Neural cell (in vitro differentiated cells): ENCODE results near the gene CDH4. TPM values are rescaled to one million over a fixed set of nuclear protein-coding genes. Genes with fewer than 3 reads are reported as not detected.

ENCODE experiments used
- H2AFZ ChIP-seq: fragments of 200-600, 300-800 bp; sonication (generic), shearing (Covaris generic); 2 replicates; pipeline ENCODE4 v1.6.0; 2014; ENCODE audit warnings: low read depth, mild to moderate bottlenecking, antibody characterized with exemption, low read length, moderate library complexity
- H3F3A ChIP-seq: fragments of 200-600 bp; shearing (Covaris generic); 2 replicates; pipeline ENCODE4 v1.6.1; 2016; ENCODE audit warnings: mild to moderate bottlenecking, moderate library complexity, mixed read lengths, antibody characterized with exemption, low read length; ENCODE audit not compliant: insufficient read depth, poor library complexity, severe bottlenecking
- H3K27ac ChIP-seq: fragments of 200-600, 300-800 bp; sonication (generic), shearing (Covaris generic); 2 replicates; pipeline ENCODE4 v1.5.1; 2014; ENCODE audit warnings: mild to moderate bottlenecking, low read length, moderate library complexity
- H3K27me3 ChIP-seq: fragments of 300-800, 200-600 bp; sonication (generic), shearing (Covaris generic); 2 replicates; pipeline ENCODE4 v1.6.0; 2014; ENCODE audit warnings: mild to moderate bottlenecking, low read depth, low read length, moderate library complexity; ENCODE audit not compliant: insufficient read depth
- H3K36me3 ChIP-seq: fragments of 300-800, 200-600 bp; sonication (generic), shearing (Covaris generic); 2 replicates; pipeline ENCODE4 v1.5.1; 2014; ENCODE audit warnings: mild to moderate bottlenecking, antibody characterized with exemption, low read length, moderate library complexity; ENCODE audit not compliant: insufficient read depth
- H3K4me2 ChIP-seq: fragments of 300-800, 200-600 bp; sonication (generic), shearing (Covaris generic); 2 replicates; pipeline ENCODE4 v1.6.0; 2014; ENCODE audit warnings: mild to moderate bottlenecking, low read length
- H3K4me3 ChIP-seq: fragments of 300-800, 200-600 bp; sonication (generic), shearing (Covaris generic); 2 replicates; pipeline ENCODE4 v1.5.1; 2014; ENCODE audit warnings: mild to moderate bottlenecking, low read length, moderate library complexity
- H3K79me2 ChIP-seq: fragments of 200-600 bp; shearing (Covaris generic); replicated peaks from 2 replicates; pipeline ENCODE4 v1.6.0; 2014; ENCODE audit warnings: mild to moderate bottlenecking, low read length, moderate library complexity; ENCODE audit not compliant: insufficient read depth
- H3K9ac ChIP-seq: fragments of 300-800, 200-600 bp; sonication (generic), shearing (Covaris generic); 2 replicates; pipeline ENCODE4 v1.6.1; 2016; ENCODE audit warnings: mild to moderate bottlenecking, low read length, mixed read lengths
- H3K9me2 ChIP-seq: fragments of 200-600 bp; shearing (Covaris generic); 2 replicates; pipeline ENCODE4 v1.6.1; 2016; ENCODE audit warnings: mild to moderate bottlenecking, low read length, mixed read lengths; ENCODE audit not compliant: insufficient read depth
- H3K9me3 ChIP-seq: fragments of 200-600, 300-800 bp; sonication (generic), shearing (Covaris generic); 2 replicates; pipeline ENCODE4 v1.6.1; 2016; ENCODE audit warnings: mild to moderate bottlenecking, mixed run types, low read length, moderate library complexity, mixed read lengths
- H4K20me1 ChIP-seq: fragments of 200-600 bp; shearing (Covaris generic); 2 replicates; pipeline ENCODE4 v1.6.1; 2016; ENCODE audit warnings: mild to moderate bottlenecking, mixed run types; ENCODE audit not compliant: insufficient read depth
- CTCF ChIP-seq: fragments of 450-650 bp; IDR thresholded peaks from 2 replicates; pipeline ENCODE4 v1.5.1; 2014; ENCODE audit warnings: antibody characterized with exemption, mild to moderate bottlenecking, moderate library complexity; ENCODE audit not compliant: poor library complexity, severe bottlenecking
- EP300 ChIP-seq: fragments of 450-650 bp; conservative IDR thresholded peaks from 2 replicates; pipeline ENCODE4 v1.6.1; 2014; ENCODE audit warnings: antibody characterized with exemption, mild to moderate bottlenecking, moderate library complexity; ENCODE audit not compliant: poor library complexity, severe bottlenecking
- EZH2 ChIP-seq: fragments of 200-600, 300-800 bp; shearing (Covaris generic), sonication (generic); IDR thresholded peaks from 2 replicates; pipeline ENCODE4 v1.6.1; 2014; ENCODE audit warnings: antibody characterized with exemption, low read length, borderline replicate concordance, mild to moderate bottlenecking; ENCODE audit not compliant: insufficient read depth, poor library complexity, severe bottlenecking
- MXI1 ChIP-seq: fragments of 450-650 bp; conservative IDR thresholded peaks from 2 replicates; pipeline ENCODE4 v1.6.1; 2014; ENCODE audit warnings: antibody characterized with exemption, mild to moderate bottlenecking; ENCODE audit not compliant: poor library complexity, severe bottlenecking
- POLR2AphosphoS5 ChIP-seq: IDR thresholded peaks from 2 replicates; pipeline ENCODE4 v1.6.1; 2012
- RAD21 ChIP-seq: fragments of 450-650 bp; conservative IDR thresholded peaks from 2 replicates; pipeline ENCODE4 v1.6.1; 2014; ENCODE audit warnings: antibody characterized with exemption, mild to moderate bottlenecking, moderate library complexity
- REST ChIP-seq: IDR thresholded peaks from 2 replicates; pipeline ENCODE4 v1.6.1; 2012; ENCODE audit warnings: borderline replicate concordance
- SMC3 ChIP-seq: fragments of 450-650 bp; conservative IDR thresholded peaks from 2 replicates; pipeline ENCODE4 v1.6.1; 2014; ENCODE audit warnings: antibody characterized with exemption, mild to moderate bottlenecking, moderate library complexity; ENCODE audit not compliant: poor library complexity
- TAF1 ChIP-seq: IDR thresholded peaks from 2 replicates; pipeline ENCODE4 v1.6.1; 2012; ENCODE audit warnings: low read depth
- polyA plus RNA-seq: library from polyadenylated mRNA; depleted of rRNA; stranded (reverse); fragments of >200 nt; gene quantifications from 2 replicates; pipeline ENCODE4 v1.2.3, GENCODE V29; 2014

Gene CDH4
- polyA plus RNA-seq, 1 donor from 2014 or later = 24.6 TPM

- H3K27me3 ChIP-seq = no peaks in the 10 kb centered on the region
- no peaks in the 10 kb centered on the region for H3K79me2 ChIP-seq
- H3K27ac ChIP-seq = no peak overlapping the region
- H3K4me3 ChIP-seq = no peak overlapping the region
- no peaks in the 10 kb centered on the region for H3F3A ChIP-seq
- no peak overlapping the region for H2AFZ ChIP-seq
- TF ChIP-seq POLR2AphosphoS5 (no peak), EZH2 (no peak), SMC3 (no peak), REST (no peak), EP300 (no peak), CTCF (no peak), TAF1 (no peak), MXI1 (no peak), RAD21 (no peak)
- no peaks in the 10 kb centered on the region for H3K9me2 ChIP-seq
- no peaks in the 10 kb centered on the region for H3K36me3 ChIP-seq
- H3K9me3 ChIP-seq = no peaks in the 10 kb centered on the region
- H4K20me1 ChIP-seq = no peaks in the 10 kb centered on the region
- H3K4me2 ChIP-seq = no peak overlapping the region
- no peak overlapping the region for H3K9ac ChIP-seq
These were observed 103.5 kb downstream of the CDH4 start for GRCh38 chr20:61355585-61355984.

- no peaks in the 10 kb centered on the region for H3K9me2 ChIP-seq
- H3K79me2 ChIP-seq = no peaks in the 10 kb centered on the region
- H3K4me3 ChIP-seq = no peak overlapping the region
- no peaks in the 10 kb centered on the region for H4K20me1 ChIP-seq
- H3K27ac ChIP-seq = no peak overlapping the region
- no peaks in the 10 kb centered on the region for H3K27me3 ChIP-seq
- H3K9me3 ChIP-seq = no peaks in the 10 kb centered on the region
- H3K9ac ChIP-seq = no peak overlapping the region
- TF ChIP-seq POLR2AphosphoS5 = no peak
- no peak for TF ChIP-seq MXI1
- TF ChIP-seq EP300 = no peak
- no peak for TF ChIP-seq RAD21
- TF ChIP-seq EZH2 = no peak
- TF ChIP-seq REST = no peak
- no peak for TF ChIP-seq TAF1
- TF ChIP-seq CTCF = no peak
- H3F3A ChIP-seq = no peaks in the 10 kb centered on the region
- no peaks in the 10 kb centered on the region for H3K36me3 ChIP-seq
- H3K4me2 ChIP-seq = no peak overlapping the region
- H2AFZ ChIP-seq = no peak overlapping the region
These were observed 104.1 kb downstream of the CDH4 start for GRCh38 chr20:61356196-61356595.
